Activated naive CD8-positive, alpha-beta T cell treated with anti-CD3 and anti-CD28 coated beads, Interleukin-2, amount 50 U/mL, for 16 hours (primary cell): ENCODE results near the gene TK2.

Experiments
- DNase-seq: peaks from one replicate; pipeline ENCODE4 v3.0.0-alpha.2; 2020; ENCODE audit warnings: low read depth, low spot score

Gene TK2

DNA sequence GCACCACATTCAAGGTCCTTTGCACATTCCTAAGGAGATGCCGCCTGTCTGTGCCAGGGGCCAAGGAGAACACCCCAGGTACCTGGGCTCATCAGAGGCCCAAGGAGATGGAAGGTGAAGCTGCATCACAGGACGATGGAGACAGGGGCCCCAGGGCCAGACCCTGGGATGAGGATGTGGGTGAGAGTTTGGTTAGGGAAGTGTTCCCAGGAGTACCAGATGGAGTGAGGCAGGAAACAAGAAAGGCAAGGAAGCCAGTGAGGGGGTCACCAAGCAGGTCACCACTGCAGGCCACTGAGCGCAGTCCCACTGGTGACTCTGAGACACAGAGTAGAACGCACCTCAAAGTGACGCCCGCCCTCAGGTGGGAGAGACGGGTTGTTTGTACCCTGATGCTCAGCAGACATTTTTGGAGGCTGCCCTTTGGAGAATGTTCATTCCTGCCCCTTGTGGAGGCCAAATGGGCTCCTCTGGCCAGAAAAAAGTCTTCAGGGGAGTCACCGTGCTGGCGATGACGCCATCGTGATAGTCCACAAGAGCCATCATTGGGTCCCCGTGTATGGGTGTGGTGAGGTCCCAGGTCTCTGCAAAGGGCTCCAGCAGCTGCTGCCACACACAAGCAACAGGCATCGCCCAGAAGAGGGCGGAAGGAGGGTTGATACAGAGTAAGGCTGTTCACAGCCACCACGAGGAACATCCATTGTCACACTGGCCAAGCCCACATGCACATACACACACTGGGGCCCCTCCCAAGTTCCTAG is 65.3 kb downstream of the TK2 start:
- no peak for DNase-seq

DNA sequence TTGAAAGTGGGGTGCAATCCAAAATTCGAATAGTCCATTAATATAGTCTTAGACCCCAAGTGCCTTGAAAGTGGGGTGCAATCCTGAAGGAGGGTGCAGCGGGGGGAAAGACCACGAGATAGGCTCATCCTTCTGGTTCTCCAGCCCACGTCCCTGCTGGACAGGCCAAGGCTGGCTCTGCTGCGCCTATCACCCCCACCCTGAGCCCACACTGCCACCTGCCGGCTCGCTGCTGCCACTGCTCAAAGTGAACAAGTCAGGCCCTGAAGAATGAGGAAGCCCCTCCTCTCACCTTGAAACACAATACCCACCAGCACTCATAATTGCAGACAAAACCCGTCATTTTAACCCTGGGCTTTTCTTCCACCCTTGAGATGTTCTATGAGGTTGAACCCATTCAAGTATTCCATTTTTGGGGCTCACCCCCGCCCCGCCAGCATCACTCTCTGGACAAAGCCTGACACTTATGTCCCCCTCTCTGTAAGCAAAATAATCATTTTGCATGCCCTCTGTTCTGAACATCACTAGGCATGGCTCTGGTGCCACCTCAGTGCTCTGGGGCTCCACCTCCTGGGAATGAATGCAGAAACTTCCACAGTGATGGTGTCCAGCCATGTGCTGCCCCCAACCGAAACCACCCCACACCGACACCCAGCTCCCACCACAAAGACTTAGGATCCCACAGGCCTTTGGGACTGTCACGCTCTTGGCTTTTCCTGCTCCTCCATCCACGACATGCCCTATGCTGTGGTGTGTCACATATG is 66.1 kb downstream of the TK2 start:
- DNase-seq: peak; percentile 46

DNA sequence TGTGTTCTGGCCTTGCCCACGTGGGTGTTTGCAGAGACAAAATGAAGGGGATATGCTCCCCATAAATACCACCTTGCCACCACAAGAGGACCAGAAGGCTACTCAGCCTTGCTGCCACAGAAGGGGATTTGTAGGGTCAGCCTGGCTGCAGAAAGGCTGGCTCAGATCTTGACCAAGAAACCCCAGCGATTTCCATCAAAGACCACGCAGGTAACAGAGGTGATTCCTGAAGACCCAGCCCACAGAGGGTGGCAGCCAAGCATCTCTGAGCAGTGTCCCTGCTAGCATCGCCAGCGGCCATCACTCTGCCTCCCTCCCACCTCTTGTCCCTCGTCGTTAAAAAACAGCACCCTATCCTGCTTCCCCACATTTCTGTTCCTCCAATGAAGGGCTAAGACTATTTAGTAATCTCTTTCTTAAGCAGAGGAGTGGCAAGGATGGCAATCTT is 68.0 kb downstream of the TK2 start:
- no peak for DNase-seq

DNA sequence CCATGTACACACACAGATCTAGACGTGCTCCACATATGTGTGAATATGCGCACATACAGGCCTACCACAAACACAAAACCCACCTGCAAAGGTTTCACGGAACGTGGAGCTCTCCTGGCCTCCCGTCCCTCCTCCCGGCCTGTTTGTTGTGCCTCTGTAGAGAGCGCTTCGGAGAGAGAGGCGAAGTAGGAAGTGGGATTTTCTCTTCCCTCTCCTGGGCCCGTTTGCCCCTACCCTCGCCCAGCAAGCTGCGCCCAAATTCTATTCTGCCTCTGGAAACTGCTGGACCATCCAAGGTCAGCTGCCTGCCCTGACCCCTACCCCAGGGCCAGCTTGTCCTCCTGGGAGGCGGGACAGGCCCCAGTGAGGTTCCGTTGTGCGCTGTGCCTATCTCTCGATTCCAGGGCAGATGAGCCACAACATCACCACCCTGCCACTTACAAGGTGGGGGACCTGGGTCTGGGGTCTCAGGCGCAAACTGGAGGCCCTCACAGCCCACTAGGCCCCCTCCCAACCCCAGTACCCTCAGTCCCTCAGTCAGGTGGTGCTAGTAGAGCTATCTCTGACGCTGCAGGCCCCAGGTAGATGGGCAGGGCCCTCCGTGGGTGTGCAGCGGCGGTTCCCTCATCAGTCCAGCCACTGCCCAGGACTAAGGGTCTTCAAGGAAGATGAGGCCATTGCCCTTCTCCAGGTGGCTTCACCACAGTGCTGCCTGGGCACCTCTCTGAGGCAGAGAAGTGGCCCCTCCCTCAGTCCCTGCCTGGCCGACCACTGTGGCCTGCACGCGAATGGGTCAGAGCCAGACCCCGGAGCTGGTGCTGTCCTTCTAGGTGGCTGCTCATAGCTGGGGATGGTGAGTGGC is 68.6 kb downstream of the TK2 start:
- DNase-seq: no peak

DNA sequence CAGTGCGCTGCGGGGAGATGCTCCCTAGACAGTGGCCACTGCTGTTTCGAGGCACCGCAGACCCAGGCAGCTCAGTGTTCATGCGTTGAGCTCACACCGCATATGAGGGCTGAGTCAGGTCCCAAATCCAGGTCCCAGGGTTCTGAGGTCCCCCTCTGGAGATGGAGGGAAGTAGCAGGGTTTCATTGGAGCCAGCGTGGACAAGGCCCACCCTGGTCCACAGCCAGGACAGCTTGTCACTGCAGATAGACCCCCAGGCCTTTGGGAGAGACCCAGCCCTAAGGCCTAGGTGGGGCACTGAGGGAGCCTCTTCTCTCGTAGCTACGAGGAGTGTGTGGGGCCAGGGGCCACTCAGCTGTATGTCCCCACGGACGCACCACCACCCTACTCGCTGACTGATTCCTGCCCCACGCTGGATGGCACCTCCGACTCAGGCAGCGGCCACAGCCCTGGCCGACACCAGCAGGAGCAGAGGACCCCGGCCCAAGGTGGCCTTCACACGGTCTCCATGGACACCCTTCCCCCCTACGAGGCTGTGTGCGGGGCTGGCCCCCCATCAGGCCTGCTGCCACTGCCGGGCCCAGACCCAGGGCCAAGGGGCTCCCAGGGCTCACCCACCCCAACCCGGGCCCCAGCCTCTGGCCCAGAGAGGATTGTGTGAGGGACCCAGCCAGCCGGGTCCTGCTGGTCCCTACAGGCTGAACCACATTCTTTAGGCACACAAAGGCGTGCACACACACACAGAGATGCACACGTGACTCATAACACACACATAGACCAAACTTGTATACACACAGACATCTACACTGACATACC is 69.4 kb downstream of the TK2 start:
- no peak for DNase-seq

DNA sequence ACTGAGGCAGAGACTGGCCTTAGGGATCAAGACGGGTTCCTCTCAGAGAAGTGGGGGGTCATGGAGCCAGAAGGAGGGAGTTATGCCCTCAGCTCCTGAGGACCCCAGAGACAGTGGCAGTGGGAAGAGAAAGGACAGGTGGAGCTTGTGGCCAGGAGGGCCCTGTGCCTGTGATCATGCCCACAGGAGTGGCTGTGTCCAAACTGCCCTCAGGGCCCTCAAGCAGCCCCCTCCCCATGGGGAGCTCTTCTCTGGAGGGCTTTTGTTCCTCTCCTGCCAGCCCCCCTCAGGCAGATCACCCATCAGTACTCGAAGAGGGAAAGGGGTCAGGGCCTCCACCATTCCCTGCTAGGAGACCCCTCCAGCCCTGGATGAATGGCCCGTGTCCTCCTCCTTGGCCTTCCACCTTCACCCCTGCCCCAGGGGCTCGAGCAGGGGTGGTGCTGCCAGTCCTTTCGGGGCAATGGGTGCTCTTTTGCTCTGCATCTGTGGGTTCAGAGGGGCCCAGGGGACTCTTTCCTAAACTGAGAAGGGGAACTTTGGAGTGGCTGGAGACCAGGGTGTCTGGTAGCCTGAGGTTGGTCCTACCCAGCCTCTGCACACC is 70.2 kb downstream of the TK2 start:
- no peak for DNase-seq

DNA sequence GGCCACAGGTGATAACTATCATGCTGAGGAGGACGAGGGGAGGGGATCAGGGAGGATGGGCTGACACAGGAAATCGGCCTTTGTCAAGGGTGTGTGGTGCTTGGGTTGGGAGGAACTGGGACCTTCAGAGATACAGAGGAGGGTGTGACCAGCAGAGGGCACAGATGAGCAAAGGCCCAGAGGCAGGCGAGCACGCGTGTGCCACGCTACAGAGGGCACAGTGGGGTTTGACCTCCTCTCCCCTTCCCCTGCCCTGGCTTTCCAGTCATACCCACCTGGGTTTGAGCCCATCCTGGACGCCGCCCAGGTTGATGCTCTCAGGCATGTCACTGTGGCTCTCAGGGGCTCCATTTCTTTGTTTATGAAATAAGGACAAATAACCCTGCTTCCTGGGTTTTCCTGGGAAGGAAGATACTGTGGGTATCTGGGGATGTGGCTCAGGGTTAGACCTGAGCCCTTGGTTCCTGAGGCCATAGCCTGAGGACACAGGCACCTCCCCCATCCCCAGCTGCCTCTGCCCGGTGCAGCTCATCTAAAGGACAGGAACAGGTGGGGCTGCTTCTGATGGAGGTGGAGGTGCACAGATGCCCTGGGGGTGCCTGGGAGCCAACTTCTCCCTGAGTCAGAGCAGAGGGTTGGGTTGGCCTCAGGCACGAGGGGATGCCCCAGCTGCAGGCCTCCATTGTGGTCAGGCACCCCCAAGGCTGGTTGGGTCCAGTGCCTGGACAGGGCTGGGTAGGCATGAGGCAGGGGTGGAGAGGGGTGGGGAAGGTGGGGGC is 71.0 kb downstream of the TK2 start:
- peak; percentile 67 for DNase-seq

DNA sequence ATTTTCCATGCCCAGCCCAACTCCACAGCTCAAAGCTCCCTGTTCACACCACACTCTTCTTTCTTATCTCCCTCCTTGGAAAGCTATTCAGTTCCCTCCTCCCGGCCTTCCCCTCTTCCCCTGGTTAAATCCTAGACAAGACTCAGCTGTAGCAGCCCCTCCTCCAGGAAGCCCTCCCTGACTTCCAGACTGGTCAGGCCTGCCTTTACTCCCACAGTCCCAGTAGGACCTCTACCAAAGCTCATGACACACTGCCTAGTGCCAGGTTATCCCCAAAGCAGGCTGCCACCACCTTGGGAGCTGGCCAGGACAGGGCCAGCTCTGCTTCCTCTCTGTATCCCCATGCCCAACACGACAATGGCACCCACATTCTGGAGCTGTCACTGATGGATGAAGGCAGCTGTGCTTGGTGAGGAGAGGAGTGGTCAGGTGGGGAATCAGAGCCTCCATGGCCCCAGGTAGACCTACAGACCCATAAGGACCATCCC is 72.8 kb downstream of the TK2 start:
- DNase-seq: no peak

DNA sequence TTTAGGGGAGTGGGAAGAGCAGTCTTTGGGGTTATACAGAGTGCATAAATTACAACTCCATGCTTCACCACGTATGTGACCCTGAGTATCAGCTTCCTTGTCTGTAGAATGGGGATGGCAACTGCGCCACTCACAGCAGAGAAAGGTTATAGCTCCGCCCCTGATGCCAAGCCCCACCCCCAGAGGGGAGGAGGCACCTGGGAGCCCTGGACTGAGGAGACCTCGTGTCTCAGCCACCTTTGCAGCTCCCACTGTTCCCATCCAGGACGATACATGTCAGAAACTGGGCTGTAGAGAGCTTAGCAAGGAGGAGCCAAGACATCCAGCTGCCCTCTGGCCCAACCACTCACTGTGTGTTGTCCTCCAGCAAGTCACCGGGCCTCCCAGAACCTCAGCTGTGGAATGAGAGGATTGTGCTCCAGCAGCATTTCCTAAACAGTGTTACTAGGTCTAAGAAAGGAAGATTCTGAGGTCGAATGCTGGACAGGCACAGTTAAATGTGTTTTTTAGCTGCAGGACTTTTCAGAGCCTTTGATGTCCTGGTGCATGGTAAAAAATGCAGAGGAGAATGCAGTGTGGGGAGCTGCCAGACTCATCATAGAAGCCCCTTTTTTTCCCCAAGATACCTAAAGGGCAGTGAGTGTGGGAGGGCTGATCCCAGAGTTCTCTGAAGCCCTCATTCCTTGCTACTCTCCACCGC is 73.4 kb downstream of the TK2 start:
- no peak for DNase-seq

DNA sequence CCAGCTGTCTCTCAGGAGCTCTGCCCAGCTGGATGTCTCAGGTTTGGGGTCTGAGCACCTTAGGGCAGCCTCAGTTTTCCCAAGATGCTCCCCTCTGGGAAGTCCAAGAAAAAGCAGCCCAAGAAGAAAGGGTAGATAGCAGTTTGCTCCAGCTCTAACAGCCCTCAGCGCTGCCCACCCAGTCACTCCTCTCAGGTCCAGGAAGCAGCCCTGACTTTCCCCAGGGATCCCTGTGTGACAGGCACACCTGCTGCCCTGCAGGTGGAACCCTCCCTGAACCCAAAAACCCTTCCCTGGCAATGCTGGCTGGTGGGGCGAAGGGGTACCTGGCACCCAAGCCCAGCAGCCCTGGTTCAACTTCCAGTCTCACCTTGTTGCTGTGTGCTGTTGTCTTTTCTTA is 74.7 kb downstream of the TK2 start:
- no peak for DNase-seq

DNA sequence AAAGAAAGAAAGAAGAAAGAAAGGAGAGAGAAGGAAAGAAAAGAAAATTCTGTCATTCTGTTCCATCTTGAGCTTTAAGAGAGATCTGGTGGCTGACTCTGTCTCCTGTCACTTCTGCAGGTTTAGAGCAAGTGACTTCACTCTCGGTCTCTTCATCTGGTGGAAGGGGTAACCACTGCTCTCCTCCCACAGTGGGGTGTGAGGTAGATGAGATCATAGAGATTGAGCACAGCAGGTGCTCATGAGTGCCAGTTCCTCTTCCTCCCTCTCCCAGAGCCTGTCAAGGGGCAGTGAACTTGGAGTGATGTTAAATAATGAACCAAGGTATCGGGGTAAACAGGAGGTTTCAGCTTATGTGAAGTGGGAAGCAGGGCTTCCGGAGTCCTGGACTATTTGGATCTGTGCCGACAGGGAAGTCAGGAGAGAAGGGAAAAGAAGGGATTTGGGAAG is 75.1 kb downstream of the TK2 start:
- DNase-seq: peak; percentile 18

DNA sequence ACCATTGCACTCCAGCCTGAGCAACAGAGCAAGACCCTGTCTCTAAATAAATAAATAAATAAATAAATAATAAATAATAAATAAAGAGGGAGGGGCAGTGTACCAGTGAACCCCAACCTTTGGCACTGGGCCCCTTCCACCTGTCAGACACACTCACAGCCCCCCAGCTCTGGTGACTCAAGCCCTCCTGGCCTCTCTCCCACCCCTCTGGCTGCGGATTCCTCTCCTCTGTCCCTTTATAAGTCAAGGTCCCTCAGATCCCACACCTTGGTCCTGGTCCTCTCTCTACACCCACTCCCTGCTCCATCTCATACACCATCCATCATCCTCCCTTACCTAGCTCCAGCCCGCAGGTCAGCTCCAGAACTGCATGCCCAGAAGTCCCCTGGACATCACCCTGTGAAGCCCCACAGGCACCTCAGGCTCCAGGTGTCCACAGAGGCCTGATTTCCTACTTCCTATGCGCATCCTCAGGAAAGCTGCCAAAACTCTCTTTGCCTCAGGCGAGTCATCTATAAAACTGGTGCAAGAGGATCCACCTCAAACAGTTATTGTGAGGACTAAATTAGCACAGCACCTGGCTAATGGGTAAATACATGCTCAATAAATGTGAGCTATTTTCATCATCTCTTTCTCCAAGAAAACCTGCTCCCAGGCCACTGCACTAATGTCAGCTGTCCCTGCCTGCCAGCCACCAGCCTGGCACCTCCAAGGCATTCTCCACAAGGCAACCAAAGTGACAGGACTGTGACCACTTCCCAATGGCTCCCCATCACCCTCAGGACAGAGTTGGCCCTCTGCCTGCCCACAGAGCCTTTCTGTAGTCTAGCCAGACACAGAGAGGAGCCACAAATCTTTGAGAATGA is 76.0 kb downstream of the TK2 start:
- no peak for DNase-seq

DNA sequence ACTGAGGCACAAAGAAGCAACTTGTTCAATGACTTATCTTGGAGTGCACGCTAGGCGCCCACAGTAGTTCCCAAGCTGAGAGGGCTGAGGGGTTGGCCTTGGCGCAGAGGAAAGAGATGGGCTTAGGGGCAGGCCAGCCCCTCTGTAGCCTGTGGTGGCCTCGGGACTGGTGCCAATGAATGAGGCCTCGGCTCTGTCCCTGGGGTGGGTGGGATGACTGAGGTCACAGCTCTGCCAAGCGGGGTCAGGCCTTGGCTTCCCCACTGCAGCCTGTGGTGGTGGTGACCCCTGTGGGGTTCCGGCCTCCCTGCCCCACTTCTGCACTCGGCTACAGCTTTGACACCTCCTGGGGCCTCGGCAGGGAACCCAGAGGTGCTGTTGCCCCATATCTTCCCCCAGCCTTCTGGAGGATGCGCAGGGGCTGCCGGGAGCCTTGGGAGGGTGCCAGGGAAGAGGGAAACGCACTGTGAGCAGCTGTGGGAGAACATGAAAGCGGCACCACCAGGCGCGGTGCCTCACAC is 76.8 kb downstream of the TK2 start:
- no peak for DNase-seq

DNA sequence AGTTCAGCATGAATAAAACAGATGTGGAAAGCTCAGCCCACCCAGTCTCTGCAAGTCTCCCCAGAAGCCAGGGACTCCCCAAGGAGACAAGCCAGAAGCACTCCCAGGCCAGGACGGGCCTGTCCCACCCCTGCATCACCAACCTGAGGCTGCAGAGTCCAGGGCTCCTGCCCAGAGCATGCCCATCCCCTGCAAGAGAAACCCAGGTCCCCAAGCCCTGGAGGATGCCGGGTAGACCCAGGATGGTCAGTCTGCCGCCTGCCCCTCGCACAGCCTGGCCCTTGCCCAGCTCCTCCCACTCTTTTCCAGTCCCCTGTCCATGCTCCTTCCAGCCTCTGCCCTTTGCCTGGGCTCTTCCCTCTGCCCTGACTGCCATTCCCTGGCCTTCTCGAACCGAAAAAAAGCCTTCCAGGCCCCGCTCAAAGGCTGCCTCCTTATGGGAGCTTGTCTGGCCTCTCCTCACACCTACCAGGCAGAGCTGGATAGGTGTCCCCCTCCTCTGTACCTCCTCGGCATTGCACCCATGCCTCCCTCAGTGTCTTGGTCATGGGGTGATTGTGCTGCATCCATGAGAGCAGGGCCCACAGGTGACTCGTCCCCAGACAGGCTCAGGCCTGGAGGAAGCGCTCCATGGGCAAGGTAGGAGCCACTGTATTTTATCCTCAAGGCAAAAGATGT is 78.1 kb downstream of the TK2 start:
- no peak for DNase-seq

DNA sequence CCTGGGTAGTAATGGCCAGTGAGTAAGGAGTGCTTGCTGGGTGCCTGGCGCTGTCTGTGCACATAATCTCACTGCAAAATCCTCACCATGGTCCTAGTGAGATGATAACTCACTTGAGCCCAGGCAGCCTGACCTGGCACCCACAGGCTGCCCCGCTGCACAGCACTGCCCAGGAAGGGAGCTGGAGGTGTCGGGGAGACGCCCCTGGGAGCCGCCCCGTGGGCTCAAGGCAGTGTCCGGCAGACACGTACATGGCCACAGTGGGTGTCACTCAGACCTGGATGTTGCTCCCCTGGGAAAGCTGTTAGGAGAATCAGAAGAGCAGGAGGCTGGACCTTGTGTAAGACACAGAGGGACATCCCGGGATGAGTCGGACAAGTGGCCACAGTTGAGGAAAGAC is 78.7 kb downstream of the TK2 start:
- DNase-seq: no peak

DNA sequence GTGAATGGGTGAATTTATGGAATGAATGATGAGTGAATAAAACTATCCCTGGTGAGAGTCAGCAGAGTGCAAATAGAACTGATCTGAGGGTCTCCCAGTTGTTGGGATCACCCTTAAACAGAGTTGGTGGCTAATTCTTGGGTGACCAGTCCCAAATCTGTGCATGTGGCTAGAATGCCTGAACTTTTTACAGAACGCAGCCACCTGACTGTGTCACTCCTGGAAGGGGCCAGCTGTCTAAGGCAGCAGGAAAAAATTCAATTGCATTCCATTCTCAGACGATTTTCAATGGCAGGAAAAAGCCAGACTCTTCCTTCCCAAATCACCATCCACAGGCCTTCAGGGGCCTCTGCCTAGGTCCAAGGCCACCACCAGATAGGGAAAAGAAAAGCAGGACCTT is 79.4 kb downstream of the TK2 start:
- no peak for DNase-seq

DNA sequence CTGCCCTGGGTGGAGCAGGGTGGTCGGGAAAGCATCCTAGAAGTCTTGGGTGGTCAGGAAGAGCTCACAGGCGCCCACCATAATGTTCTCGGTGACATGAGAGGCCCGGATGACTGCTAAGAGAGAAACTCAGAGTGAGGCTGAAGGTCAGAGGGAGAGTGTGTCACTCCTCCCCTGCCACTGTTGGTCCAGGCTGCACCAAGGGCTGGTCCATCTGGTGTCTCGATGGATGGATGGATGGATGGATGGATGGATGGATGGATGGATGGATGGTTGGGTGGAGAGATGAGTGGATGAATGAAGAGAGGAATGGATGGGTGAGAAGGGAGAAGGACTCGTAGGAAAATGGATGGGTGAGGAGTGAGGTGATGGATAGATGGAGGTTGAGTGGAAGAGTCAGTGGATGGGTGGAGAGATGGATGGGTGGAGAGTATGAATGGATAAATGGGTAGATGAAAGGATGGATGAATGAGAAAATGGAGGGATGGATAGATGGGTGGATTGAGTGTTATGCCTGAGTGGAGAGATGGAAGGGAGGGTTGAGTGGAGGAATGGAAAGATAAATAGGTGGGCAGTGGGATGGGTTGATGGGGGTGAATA is 79.9 kb downstream of the TK2 start:
- DNase-seq: no peak
